ENCODE measurements around the gene SH3D19.

SH3D19 gene

DNA sequence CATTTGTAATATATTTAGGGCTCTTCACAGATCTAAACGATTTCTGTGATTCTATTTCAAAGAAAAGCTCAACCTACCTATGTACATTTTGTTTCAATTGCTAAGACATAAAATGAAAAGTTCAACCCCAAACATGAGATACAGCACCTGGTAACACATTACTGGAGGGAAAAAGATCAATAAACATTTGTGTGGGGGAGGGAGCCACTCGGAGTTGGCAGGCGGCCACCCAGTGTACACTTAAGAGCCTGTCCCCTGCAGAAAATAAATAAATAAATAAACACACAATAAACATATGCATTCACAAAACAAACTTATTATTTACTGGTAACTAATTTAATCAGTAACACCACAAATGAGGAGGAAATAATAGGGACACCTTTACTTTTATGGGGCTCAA is 29.2 kb downstream of the SH3D19 start:
- no peaks in the 10 kb centered on the region for H3K27me3 ChIP-seq (ENCODE audit: insufficient read depth, low read length, poor library complexity, severe bottlenecking)
- no peaks in the 10 kb centered on the region for H3K79me2 ChIP-seq (ENCODE audit: insufficient read depth, low read length)
- no peaks in the 10 kb centered on the region for H3K36me3 ChIP-seq (ENCODE audit: insufficient read depth, low read length)

GRCh38 chr4:151294833-151295496 is 30.4 kb downstream of the SH3D19 start:
- no peak overlapping the region for H3K4me2 ChIP-seq (ENCODE audit: low read depth, low read length, poor library complexity, severe bottlenecking)
- H3K27me3 ChIP-seq (ENCODE audit: insufficient read depth, low read length, poor library complexity, severe bottlenecking), result no peaks in the 10 kb centered on the region
- H2AFZ ChIP-seq (ENCODE audit: low read length), result no peak overlapping the region
- H3K9me3 ChIP-seq (ENCODE audit: insufficient read depth, low read depth, low read length), result no peaks in the 10 kb centered on the region
- H3F3A ChIP-seq (ENCODE audit: low read depth), result no peaks in the 10 kb centered on the region
- no peak overlapping the region for H3K9ac ChIP-seq (ENCODE audit: low read depth, low read length, poor library complexity, severe bottlenecking)
- no peak overlapping the region for H3K4me3 ChIP-seq (ENCODE audit: low read length, poor library complexity, severe bottlenecking)
- H3K4me1 ChIP-seq (ENCODE audit: insufficient read depth, low read length, poor library complexity, severe bottlenecking), result no peaks in the 10 kb centered on the region
- no peaks in the 10 kb centered on the region for H4K20me1 ChIP-seq (ENCODE audit: insufficient read depth, low read length, poor library complexity, severe bottlenecking)
- H3K79me2 ChIP-seq (ENCODE audit: insufficient read depth, low read length), result no peaks in the 10 kb centered on the region
- no peaks in the 10 kb centered on the region for H3K36me3 ChIP-seq (ENCODE audit: insufficient read depth, low read length)
- no peaks in the 10 kb centered on the region for H3K9me2 ChIP-seq (replicated peaks; ENCODE audit: low read depth, low read length)
- no peak for TF ChIP-seq EZH2phosphoT487 (IDR thresholded peaks at IDR 0.05; ENCODE audit: borderline replicate concordance)
- TF ChIP-seq, protein P1, sequence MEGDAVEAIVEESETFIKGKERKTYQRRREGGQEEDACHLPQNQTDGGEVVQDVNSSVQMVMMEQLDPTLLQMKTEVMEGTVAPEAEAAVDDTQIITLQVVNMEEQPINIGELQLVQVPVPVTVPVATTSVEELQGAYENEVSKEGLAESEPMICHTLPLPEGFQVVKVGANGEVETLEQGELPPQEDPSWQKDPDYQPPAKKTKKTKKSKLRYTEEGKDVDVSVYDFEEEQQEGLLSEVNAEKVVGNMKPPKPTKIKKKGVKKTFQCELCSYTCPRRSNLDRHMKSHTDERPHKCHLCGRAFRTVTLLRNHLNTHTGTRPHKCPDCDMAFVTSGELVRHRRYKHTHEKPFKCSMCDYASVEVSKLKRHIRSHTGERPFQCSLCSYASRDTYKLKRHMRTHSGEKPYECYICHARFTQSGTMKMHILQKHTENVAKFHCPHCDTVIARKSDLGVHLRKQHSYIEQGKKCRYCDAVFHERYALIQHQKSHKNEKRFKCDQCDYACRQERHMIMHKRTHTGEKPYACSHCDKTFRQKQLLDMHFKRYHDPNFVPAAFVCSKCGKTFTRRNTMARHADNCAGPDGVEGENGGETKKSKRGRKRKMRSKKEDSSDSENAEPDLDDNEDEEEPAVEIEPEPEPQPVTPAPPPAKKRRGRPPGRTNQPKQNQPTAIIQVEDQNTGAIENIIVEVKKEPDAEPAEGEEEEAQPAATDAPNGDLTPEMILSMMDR (conservative IDR thresholded peaks at IDR 0.05; ENCODE audit: low read length), result no peak

More for the DNA sequence above, 29.2 kb downstream of the SH3D19 start:
- TF ChIP-seq EZH2phosphoT487 (IDR thresholded peaks at IDR 0.05; ENCODE audit: borderline replicate concordance), result no peak
- TF ChIP-seq, protein P1 (conservative IDR thresholded peaks at IDR 0.05; ENCODE audit: low read length), result no peak
- Histone ChIP-seq H3K4me2 (ENCODE audit: low read depth, low read length, poor library complexity, severe bottlenecking) (no peak overlapping the region), H2AFZ (ENCODE audit: low read length) (no peak overlapping the region), H3K4me3 (ENCODE audit: low read length, poor library complexity, severe bottlenecking) (no peak overlapping the region), H3K9me2 (replicated peaks; ENCODE audit: low read depth, low read length) (no peaks in the 10 kb centered on the region), H3K4me1 (ENCODE audit: insufficient read depth, low read length, poor library complexity, severe bottlenecking) (no peaks in the 10 kb centered on the region), H4K20me1 (ENCODE audit: insufficient read depth, low read length, poor library complexity, severe bottlenecking) (no peaks in the 10 kb centered on the region), H3K9me3 (ENCODE audit: insufficient read depth, low read depth, low read length) (no peaks in the 10 kb centered on the region), H3K9ac (ENCODE audit: low read depth, low read length, poor library complexity, severe bottlenecking) (no peak overlapping the region), H3F3A (ENCODE audit: low read depth) (no peaks in the 10 kb centered on the region)

DNA sequence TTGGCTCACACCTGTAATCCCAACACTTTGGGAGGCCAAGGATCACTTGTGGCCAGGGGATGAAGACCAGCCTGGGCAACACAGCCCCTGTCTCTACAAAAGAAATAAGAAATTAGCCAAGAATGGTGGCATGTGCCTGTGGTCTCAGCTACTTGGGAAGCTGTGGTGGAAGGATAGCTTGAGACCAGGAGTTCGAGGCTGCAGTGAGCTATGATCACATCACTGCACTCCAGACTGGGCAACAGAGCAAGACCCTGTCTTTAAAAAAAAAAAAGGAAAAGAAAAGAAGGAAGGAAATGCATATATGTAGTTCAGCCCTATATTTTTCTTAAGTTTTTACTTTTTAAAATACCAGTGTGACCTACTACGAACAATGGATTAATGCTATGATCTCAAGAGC is 33.4 kb downstream of the SH3D19 start:
- Histone ChIP-seq H3K9me2 (replicated peaks; ENCODE audit: low read depth, low read length) (no peaks in the 10 kb centered on the region), H3K4me2 (ENCODE audit: low read depth, low read length, poor library complexity, severe bottlenecking) (no peak overlapping the region), H2AFZ (ENCODE audit: low read length) (no peak overlapping the region), H3F3A (ENCODE audit: low read depth) (no peaks in the 10 kb centered on the region), H3K9me3 (ENCODE audit: insufficient read depth, low read depth, low read length) (no peaks in the 10 kb centered on the region), H3K36me3 (ENCODE audit: insufficient read depth, low read length) (no peaks in the 10 kb centered on the region), H3K27me3 (ENCODE audit: insufficient read depth, low read length, poor library complexity, severe bottlenecking) (no peaks in the 10 kb centered on the region), H4K20me1 (ENCODE audit: insufficient read depth, low read length, poor library complexity, severe bottlenecking) (no peaks in the 10 kb centered on the region), H3K79me2 (ENCODE audit: insufficient read depth, low read length) (no peaks in the 10 kb centered on the region), H3K9ac (ENCODE audit: low read depth, low read length, poor library complexity, severe bottlenecking) (no peak overlapping the region), H3K4me3 (ENCODE audit: low read length, poor library complexity, severe bottlenecking) (no peak overlapping the region), H3K4me1 (ENCODE audit: insufficient read depth, low read length, poor library complexity, severe bottlenecking) (no peaks in the 10 kb centered on the region)
- TF ChIP-seq, protein P1 (conservative IDR thresholded peaks at IDR 0.05; ENCODE audit: low read length), result no peak
- TF ChIP-seq EZH2phosphoT487 (IDR thresholded peaks at IDR 0.05; ENCODE audit: borderline replicate concordance), result no peak

All from Loucy (cell line).